Suprapubic skin (tissue), 4 donors: ENCODE results near the gene BLTP3A. TPM values are rescaled to one million over a fixed set of nuclear protein-coding genes. Genes with fewer than 3 reads are reported as not detected.
"Not testable (repeated sequence)": the region's sequence is repeated elsewhere in the genome, so short reads cannot be mapped to it uniquely, and the experiment has no call there.

Experiments
- DNase-seq, 2 donors: peaks; one replicate each; pipeline ENCODE4 v3.0.0-alpha.2; 2019; ENCODE audit warnings: low spot score in 2 of 2
- H3K27ac ChIP-seq: fragments of 200-600 bp; sonication (generic); one replicate; pipeline ENCODE4 v1.5.1; 2019
- H3K27me3 ChIP-seq: fragments of 200-600 bp; sonication (generic); one replicate; pipeline ENCODE4 v1.5.1; 2019
- H3K36me3 ChIP-seq: fragments of 200-600 bp; sonication (generic); one replicate; pipeline ENCODE4 v1.5.1; 2019
- H3K4me1 ChIP-seq: fragments of 200-600 bp; sonication (generic); one replicate; pipeline ENCODE4 v1.5.1; 2019
- H3K4me3 ChIP-seq: fragments of 200-600 bp; sonication (generic); one replicate; pipeline ENCODE4 v1.5.1; 2019; ENCODE audit warnings: mild to moderate bottlenecking
- H3K9me3 ChIP-seq: fragments of 200-600 bp; sonication (generic); one replicate; pipeline ENCODE4 v1.5.1; 2019
- EP300 ChIP-seq: sonication (generic); formaldehyde crosslinking; IDR thresholded peaks from one replicate; pipeline ENCODE4 v1.6.1; 2017; ENCODE audit warnings: antibody characterized with exemption
- POLR2A ChIP-seq, 2 donors: fragments of 450-650 bp; IDR thresholded peaks; one replicate each; pipeline ENCODE4 v1.6.1; 2017; ENCODE audit warnings: antibody characterized with exemption in 2 of 2, mild to moderate bottlenecking in 2 of 2, moderate library complexity in 2 of 2
- POLR2AphosphoS5 ChIP-seq, 3 donors: sonication (generic); formaldehyde crosslinking; IDR thresholded peaks; one replicate each; pipeline ENCODE4 v1.6.1; 2017; ENCODE audit warnings: antibody characterized with exemption in 3 of 3
- WGBS: methylation state at CpG from one replicate; pipeline ENCODE4 v1.1.5; 2018; 5-methylcytosine and 5-hydroxymethylcytosine counted together
- total RNA-seq, 4 donors: library from RNA; depleted of rRNA; stranded (reverse); fragments of >200 nt; gene quantifications; one replicate each; pipeline ENCODE4 v1.1.0, GENCODE V29; 2016
- TF ChIP-seq, protein P1 (sequence below), 2 donors: fragments of 200-600 bp in 1 of 2; fragments of 450-650 bp in 1 of 2; sonication (generic) in 1 of 2; IDR thresholded peaks; one replicate each; pipeline ENCODE4 v1.5.1; 2016 to 2019; ENCODE audit warnings: antibody characterized with exemption in 2 of 2, mild to moderate bottlenecking in 1 of 2, moderate library complexity in 1 of 2

Gene BLTP3A
- total RNA-seq, 4 donors from 2014 or later: 6.3 to 12.2 (median 9.0) TPM

DNA sequence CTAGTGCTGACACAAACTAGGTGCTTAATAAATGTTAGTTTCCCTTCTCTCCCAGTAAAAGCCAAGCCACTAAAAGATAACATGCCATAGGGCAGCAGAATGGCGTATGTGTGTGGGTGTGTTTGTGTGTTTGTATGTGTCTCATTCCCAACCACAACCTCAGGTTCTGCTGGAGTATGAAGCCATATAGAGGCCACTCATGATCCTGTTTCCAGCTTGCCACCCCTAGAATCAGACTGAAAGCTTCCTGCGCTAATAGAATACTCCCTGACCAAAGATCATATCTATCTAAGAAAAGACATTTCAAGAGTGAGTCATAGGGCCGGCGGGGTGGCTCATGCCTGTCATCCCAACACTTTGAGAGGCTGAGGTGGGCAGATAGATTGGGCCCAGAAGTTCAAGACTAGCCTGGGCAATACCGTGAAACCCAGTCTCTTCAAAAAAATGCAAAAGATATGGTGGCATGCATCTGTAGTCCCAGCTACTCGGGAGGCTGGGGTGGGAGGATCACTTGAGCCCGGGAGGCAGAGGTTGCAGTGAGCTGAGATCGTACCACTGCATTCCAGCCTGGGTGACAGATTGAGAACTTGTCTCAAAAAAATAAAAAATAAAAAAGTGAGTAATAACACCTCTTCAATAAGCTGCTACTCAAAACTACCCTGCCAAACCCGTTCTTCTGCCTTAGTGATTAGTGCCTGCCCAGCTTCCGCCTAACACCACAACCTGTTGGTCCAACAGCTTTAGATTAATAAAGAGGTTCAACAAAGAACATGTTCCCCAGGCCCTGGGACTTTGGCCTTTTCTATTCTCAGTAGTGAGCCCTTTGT lies 46.4 kb upstream of the BLTP3A start:
- peak overlapping the region; percentile 77 for H3K27ac ChIP-seq
- no peaks in the 10 kb centered on the region for H3K27me3 ChIP-seq
- H3K36me3 ChIP-seq: no peaks in the 10 kb centered on the region
- WGBS: 56% methylated on average over 10 of the region's 10 CpGs
- peak in 1 of 2 donors; percentile 65 for DNase-seq
- peaks cover 7% of the 10 kb centered on the region for H3K4me1 ChIP-seq
- no peak overlapping the region for H3K4me3 ChIP-seq
- TF ChIP-seq, protein P1, sequence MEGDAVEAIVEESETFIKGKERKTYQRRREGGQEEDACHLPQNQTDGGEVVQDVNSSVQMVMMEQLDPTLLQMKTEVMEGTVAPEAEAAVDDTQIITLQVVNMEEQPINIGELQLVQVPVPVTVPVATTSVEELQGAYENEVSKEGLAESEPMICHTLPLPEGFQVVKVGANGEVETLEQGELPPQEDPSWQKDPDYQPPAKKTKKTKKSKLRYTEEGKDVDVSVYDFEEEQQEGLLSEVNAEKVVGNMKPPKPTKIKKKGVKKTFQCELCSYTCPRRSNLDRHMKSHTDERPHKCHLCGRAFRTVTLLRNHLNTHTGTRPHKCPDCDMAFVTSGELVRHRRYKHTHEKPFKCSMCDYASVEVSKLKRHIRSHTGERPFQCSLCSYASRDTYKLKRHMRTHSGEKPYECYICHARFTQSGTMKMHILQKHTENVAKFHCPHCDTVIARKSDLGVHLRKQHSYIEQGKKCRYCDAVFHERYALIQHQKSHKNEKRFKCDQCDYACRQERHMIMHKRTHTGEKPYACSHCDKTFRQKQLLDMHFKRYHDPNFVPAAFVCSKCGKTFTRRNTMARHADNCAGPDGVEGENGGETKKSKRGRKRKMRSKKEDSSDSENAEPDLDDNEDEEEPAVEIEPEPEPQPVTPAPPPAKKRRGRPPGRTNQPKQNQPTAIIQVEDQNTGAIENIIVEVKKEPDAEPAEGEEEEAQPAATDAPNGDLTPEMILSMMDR (IDR thresholded peaks at IDR 0.05): no peak
- no peak for TF ChIP-seq POLR2AphosphoS5 (IDR thresholded peaks at IDR 0.05)
- TF ChIP-seq POLR2A (IDR thresholded peaks at IDR 0.05): no peak
- no peak for TF ChIP-seq EP300
- H3K9me3 ChIP-seq: no peaks in the 10 kb centered on the region

DNA sequence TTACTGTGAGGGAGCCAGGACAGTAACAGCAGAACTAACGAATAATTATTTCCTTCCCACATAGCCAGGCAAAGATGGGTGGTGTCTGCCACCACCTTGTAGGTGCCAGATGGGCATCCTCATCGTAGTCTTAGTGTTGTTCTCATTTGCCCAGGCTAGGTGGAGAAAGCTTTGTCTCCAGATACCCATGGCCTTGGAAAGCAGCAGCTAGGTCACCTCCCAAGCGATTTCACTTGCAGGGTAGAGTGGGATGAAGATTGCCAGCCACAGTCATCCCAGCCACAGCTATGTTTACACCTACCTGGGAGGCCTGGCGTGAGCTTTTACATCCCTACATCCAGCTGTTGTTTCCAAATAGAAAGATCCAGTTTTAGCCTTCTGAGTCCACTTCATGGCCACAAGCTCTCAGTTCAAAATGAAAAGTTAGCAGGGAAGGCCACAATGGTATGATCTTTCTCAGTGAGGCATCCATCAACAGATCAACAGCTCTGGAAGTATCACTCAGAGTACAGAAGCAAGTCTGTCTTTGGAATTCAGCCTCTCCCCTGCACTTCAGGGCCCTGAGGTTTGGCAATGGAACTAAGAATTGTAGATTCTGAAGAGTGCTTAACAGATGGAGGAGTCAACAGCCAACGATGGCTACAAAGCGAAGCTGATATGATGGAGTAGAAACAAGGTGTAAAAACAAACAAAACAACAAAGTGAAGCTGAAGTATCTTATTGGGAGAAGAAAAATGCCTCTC lies 45.6 kb upstream of the BLTP3A start:
- 74% methylated on average over 6 of the region's 6 CpGs for WGBS
- DNase-seq: no peak
- H3K27me3 ChIP-seq: no peaks in the 10 kb centered on the region
- no peaks in the 10 kb centered on the region for H3K9me3 ChIP-seq
- no peaks in the 10 kb centered on the region for H3K36me3 ChIP-seq
- peak overlapping the region; percentile 77 for H3K27ac ChIP-seq
- peaks cover 7% of the 10 kb centered on the region for H3K4me1 ChIP-seq
- H3K4me3 ChIP-seq: no peak overlapping the region
- TF ChIP-seq EP300: no peak
- TF ChIP-seq POLR2AphosphoS5 (IDR thresholded peaks at IDR 0.05): no peak
- TF ChIP-seq POLR2A (IDR thresholded peaks at IDR 0.05): no peak
- TF ChIP-seq, protein P1 (IDR thresholded peaks at IDR 0.05): no peak

DNA sequence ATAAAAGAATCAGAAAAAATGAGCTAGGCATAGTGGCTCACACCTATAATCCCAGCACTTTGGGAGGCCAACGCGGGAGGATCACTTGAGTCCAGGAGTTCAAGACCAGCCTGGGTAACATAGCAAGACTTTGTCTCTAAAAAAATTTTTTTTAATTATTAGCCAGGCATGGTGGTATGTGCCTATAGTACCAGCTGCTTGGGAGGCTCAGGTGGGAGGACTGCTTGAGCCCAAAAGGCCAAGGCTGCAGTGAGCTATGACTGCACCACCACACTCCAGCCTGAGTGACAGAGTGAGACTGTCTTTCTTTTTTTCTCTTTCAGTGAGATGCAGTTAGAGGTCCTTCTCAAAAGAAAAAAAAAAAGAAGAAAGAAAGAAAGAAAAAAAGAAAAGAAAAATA lies 43.1 kb upstream of the BLTP3A start:
- Histone ChIP-seq H3K36me3 (no peaks in the 10 kb centered on the region), H3K4me3 (no peak overlapping the region), H3K9me3 (no peaks in the 10 kb centered on the region), H3K27me3 (no peaks in the 10 kb centered on the region), H3K4me1 (peaks cover 7% of the 10 kb centered on the region), H3K27ac (no peak overlapping the region)
- 89% methylated on average over 2 of the region's 2 CpGs for WGBS
- TF ChIP-seq, protein P1 (IDR thresholded peaks at IDR 0.05): no peak
- no peak for DNase-seq

- not testable (repeated sequence) for H3K4me1 ChIP-seq, H3K27me3 ChIP-seq, H3K9me3 ChIP-seq, H3K36me3 ChIP-seq, DNase-seq
- TF ChIP-seq, protein P1 (IDR thresholded peaks at IDR 0.05): peak; percentile 5 to 32
- Histone ChIP-seq H3K4me3 (peak overlapping the region; percentile 82), H3K27ac (peak overlapping the region; percentile 95)
- 19% methylated on average over 17 of the region's 17 CpGs for WGBS
These were observed 35.4 kb upstream of the BLTP3A start for GRCh38 chr6:34756513-34756856.

DNA sequence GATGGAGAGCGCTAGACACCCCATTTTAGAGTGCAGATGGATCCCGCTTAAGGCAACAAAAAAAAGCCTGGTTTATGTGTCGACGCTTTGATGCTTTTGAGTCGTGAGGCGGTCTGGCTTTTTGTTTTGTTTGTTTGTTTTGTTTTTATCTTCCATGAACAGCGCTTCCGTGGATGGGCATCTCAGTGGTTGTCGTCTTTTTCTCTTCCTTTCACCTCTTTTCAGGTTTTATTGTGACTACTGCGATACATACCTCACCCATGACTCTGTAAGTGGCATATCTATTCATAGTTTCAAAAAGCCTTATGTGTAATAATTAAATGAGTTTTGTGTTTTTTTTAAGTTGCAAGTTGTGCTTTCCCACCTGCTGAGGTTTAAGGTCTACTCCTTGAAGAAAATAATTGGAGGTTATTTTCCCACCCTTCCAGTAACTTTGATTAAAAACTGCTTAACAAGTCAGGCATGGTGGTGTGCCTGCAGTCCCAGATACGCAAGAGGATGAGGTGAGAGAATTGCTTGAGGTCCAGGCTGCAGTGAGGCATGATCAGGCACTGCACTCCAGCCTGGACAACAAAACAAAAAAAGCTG lies 34.1 kb upstream of the BLTP3A start:
- peak overlapping the region; percentile 95 for H3K27ac ChIP-seq
- H3K4me3 ChIP-seq: peak overlapping the region; percentile 82
- no peaks in the 10 kb centered on the region for H3K27me3 ChIP-seq
- TF ChIP-seq POLR2AphosphoS5 (IDR thresholded peaks at IDR 0.05): no peak
- TF ChIP-seq POLR2A (IDR thresholded peaks at IDR 0.05): no peak
- no peak for TF ChIP-seq EP300
- TF ChIP-seq, protein P1 (IDR thresholded peaks at IDR 0.05): no peak
- WGBS: 9% methylated on average over 11 of the region's 11 CpGs
- H3K9me3 ChIP-seq: no peaks in the 10 kb centered on the region
- no peak for DNase-seq
- H3K4me1 ChIP-seq: peaks cover 9% of the 10 kb centered on the region
- H3K36me3 ChIP-seq: peaks cover 13% of the 10 kb centered on the region
